ENCODE data around the gene DENND5A.

DNA sequence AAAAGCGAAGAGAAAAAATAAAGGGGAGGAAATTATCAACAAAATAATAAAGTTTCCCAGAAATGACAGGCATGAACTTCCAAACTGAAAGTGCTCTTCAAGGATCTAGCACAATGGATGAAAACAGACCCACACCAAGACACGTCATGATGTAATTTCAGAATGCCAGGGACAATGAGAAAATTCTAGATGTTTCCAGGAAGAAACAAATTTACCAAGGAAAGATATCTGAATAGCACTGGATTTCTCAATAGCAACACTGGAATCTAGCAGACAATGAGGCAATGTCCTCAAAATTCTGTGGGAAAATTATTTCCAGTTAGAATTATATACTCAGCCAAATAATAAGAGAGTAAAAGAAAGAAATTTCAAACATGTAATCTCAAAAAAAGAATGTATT is 46.0 kb downstream of the DENND5A start:
- TF ChIP-seq POLR2AphosphoS5 (IDR thresholded peaks at IDR 0.05; ENCODE audit: low read depth, low read length) (no peak), SIN3A (IDR thresholded peaks at IDR 0.05; ENCODE audit: borderline replicate concordance, insufficient read depth, low read length) (no peak), REST (IDR thresholded peaks at IDR 0.05; ENCODE audit: insufficient read depth in 1 of 2, low read depth in 2 of 2, low read length in 2 of 2) (no peak), TAF1 (IDR thresholded peaks at IDR 0.05; ENCODE audit: borderline replicate concordance, insufficient read depth, low read length) (no peak)

Measured in PFSK-1 (cell line).